GM04504 (cell line): Measurements from ENCODE around the gene ZDHHC3.
"Not testable (repeated sequence)": the region's sequence is repeated elsewhere in the genome, so short reads cannot be mapped to it uniquely, and the experiment has no call there.

Source experiments
- DNase-seq: peaks from one replicate; pipeline ENCODE4 v3.0.0-alpha.2; 2012; ENCODE audit warnings: low read depth

ZDHHC3 gene

GRCh38 chr3:44995142-44995770, 19.3 kb upstream of the ZDHHC3 start:
- peak; percentile 61 for DNase-seq

- peak; percentile 80 for DNase-seq
Observed at GRCh38 chr3:44993471-44994205, 17.7 kb upstream of the ZDHHC3 start.

GRCh38 chr3:44992555-44993470, 16.8 kb upstream of the ZDHHC3 start:
- no peak for DNase-seq

GRCh38 chr3:44991326-44991725, 15.4 kb upstream of the ZDHHC3 start:
- DNase-seq, result no peak

GRCh38 chr3:44989636-44990373, 13.8 kb upstream of the ZDHHC3 start:
- DNase-seq, result no peak

GRCh38 chr3:44989141-44989540, 13.2 kb upstream of the ZDHHC3 start:
- DNase-seq, result no peak

- DNase-seq, result no peak
Observed at GRCh38 chr3:44988073-44988472, 12.1 kb upstream of the ZDHHC3 start.

- DNase-seq, result no peak
Observed at GRCh38 chr3:44987332-44987731, 11.4 kb upstream of the ZDHHC3 start.

- not testable (repeated sequence) for DNase-seq
Observed at GRCh38 chr3:44986330-44986729, 10.4 kb upstream of the ZDHHC3 start.

- DNase-seq, result no peak
Observed at GRCh38 chr3:44984335-44984734, 8.4 kb upstream of the ZDHHC3 start.

GRCh38 chr3:44983484-44983941, 7.5 kb upstream of the ZDHHC3 start:
- no peak for DNase-seq

- no peak for DNase-seq
Observed at GRCh38 chr3:44982817-44983216, 6.8 kb upstream of the ZDHHC3 start.

GRCh38 chr3:44981751-44982150, 5.8 kb upstream of the ZDHHC3 start:
- no peak for DNase-seq

GRCh38 chr3:44981220-44981619, 5.2 kb upstream of the ZDHHC3 start:
- no peak for DNase-seq

GRCh38 chr3:44974416-44974815, 1.6 kb downstream of the ZDHHC3 start:
- DNase-seq, result no peak

- no peak for DNase-seq
Observed at GRCh38 chr3:44970926-44971490, 5.0 kb downstream of the ZDHHC3 start.

GRCh38 chr3:44969828-44970179, 6.2 kb downstream of the ZDHHC3 start:
- DNase-seq, result no peak

- no peak for DNase-seq
Observed at GRCh38 chr3:44969154-44969827, 6.7 kb downstream of the ZDHHC3 start.

- DNase-seq, result no peak
Observed at GRCh38 chr3:44968447-44968858, 7.5 kb downstream of the ZDHHC3 start.

GRCh38 chr3:44966795-44967278, 9.1 kb downstream of the ZDHHC3 start:
- no peak for DNase-seq

GRCh38 chr3:44965165-44965564, 10.8 kb downstream of the ZDHHC3 start:
- no peak for DNase-seq
